Measurements from ENCODE around the gene CDC42EP3. TPM values are rescaled to one million over a fixed set of nuclear protein-coding genes. Genes with fewer than 3 reads are reported as not detected.

Gene CDC42EP3
- total RNA-seq, 1 donor from 2014 or later: 73.1 TPM

DNA sequence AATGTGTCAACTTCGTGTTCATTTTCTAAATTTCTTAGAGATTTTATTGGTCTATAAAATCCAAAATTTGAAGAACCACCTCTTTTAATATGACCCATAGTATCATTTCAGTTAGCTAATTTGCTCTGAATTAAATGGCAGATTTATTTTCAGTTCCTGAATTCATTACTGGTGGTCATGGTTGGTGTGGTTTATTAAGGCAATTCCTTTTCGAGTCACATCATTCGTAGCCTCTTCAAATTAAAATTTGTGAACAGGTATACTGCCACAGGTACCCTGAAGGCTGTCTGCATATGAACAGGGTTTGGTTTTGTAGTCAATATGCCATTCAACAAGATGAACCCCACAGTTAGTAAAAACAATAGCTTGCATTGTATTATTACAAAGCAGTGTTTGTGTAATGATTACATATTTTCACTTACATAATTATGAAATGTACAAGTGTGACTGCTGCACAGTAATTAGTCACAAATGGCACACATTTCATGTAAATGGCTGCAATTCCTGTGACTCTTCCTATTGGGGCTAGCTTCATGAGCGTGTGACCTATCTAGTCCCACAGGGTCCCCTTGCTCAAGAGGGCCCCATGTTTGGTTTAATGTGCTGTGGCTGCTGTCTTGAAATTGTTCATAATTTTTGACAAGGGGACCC lies 48.9 kb downstream of the CDC42EP3 start:
- TF ChIP-seq, protein P1, sequence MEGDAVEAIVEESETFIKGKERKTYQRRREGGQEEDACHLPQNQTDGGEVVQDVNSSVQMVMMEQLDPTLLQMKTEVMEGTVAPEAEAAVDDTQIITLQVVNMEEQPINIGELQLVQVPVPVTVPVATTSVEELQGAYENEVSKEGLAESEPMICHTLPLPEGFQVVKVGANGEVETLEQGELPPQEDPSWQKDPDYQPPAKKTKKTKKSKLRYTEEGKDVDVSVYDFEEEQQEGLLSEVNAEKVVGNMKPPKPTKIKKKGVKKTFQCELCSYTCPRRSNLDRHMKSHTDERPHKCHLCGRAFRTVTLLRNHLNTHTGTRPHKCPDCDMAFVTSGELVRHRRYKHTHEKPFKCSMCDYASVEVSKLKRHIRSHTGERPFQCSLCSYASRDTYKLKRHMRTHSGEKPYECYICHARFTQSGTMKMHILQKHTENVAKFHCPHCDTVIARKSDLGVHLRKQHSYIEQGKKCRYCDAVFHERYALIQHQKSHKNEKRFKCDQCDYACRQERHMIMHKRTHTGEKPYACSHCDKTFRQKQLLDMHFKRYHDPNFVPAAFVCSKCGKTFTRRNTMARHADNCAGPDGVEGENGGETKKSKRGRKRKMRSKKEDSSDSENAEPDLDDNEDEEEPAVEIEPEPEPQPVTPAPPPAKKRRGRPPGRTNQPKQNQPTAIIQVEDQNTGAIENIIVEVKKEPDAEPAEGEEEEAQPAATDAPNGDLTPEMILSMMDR (IDR thresholded peaks at IDR 0.05): no peak
- intact Hi-C loops (cut with DNase I): no loop called here
- DNase-seq (no peak), ATAC-seq (no peak)
- Histone ChIP-seq H3K4me3 (no peak overlapping the region), H3K9me3 (no peaks in the 10 kb centered on the region), H3K36me3 (no peaks in the 10 kb centered on the region), H3K27ac (no peak overlapping the region), H3K27me3 (ENCODE audit: low read depth) (no peaks in the 10 kb centered on the region), H3K4me1 (peaks cover 20% of the 10 kb centered on the region)

DNA sequence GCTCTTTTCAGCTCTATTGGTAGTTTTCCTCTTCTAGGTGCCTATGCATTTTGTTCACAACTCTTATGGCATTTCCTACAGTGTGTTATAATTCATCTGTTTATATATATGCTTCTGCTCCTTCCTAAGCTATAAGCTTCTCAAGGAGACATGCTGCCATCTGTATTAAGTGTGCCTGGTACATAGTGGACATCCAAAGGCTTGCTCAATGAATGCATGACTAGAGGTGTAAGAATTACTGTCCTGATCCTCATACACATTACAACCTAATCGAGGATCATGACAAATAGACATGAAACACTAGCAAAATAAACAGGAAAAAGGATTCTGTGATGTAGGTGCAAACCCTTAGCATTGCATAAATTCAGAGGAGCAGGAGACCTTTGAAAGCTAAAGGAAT lies 50.2 kb downstream of the CDC42EP3 start:
- intact Hi-C loops (cut with DNase I): no loop called here
- no peaks in the 10 kb centered on the region for H3K9me3 ChIP-seq
- no peaks in the 10 kb centered on the region for H3K27me3 ChIP-seq (ENCODE audit: low read depth)
- TF ChIP-seq, protein P1 (IDR thresholded peaks at IDR 0.05): no peak
- DNase-seq (no peak), ATAC-seq (no peak)
- no peaks in the 10 kb centered on the region for H3K36me3 ChIP-seq
- no peak overlapping the region for H3K4me3 ChIP-seq
- H3K4me1 ChIP-seq: peaks cover 24% of the 10 kb centered on the region
- H3K27ac ChIP-seq: no peak overlapping the region

DNA sequence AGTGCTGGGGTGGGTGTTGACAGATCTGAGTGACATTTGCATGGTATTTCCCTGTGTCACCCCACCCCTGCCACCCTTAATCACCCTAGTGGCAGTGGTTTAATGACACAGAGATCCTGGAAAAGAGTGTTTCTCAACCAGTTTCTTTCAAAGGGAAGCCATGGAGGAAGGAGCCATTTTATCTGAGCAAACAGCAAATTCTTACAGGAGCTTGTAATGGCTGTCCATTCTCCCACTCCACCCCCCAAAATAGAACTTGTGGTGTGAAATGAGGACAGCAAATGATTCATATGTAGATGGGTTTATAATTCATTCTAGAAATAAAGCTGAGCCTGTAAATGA lies 51.5 kb downstream of the CDC42EP3 start:
- Histone ChIP-seq H3K36me3 (no peaks in the 10 kb centered on the region), H3K9me3 (no peaks in the 10 kb centered on the region), H3K4me1 (peaks cover 27% of the 10 kb centered on the region), H3K4me3 (no peak overlapping the region), H3K27me3 (ENCODE audit: low read depth) (no peaks in the 10 kb centered on the region), H3K27ac (no peak overlapping the region)
- ATAC-seq (no peak), DNase-seq (no peak)
- intact Hi-C loops (cut with DNase I): no loop called here
- TF ChIP-seq, protein P1 (IDR thresholded peaks at IDR 0.05): no peak

DNA sequence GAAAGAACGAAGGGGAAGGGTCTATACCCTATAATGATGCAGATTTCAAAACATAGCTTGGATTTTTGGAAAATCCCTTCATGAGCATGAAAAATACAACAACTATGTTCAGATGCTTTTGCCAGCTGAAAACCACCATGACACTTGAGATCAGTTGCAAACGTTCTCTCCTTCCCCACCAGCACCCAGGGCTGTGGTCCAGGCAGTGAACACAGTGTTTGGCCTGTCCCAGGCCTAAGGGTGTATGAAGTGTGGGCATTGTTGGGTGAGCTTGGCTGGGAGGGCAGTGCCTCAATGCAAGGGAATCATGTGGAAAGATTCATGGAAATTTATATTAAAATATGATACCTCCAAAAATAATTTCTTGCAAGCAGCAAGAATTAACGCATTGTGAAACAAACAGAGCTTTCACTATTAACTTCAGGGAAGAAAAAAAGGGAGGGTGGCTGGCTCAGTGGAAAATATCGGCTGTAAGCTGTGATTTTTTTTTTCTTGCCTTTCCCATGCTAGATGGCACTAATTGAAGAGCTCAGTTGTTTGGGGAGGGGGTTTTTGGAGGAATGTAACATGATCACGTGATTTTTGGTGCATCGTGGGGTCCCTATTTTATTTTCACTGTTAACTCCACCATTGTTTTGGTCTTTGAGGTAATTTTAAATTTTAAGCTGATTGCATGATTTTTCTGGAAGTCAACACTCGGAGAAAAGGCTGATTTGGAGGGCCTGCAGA lies 52.0 kb downstream of the CDC42EP3 start:
- Histone ChIP-seq H3K4me3 (no peak overlapping the region), H3K9me3 (no peaks in the 10 kb centered on the region), H3K27ac (no peak overlapping the region), H3K4me1 (peaks cover 21% of the 10 kb centered on the region), H3K27me3 (ENCODE audit: low read depth) (no peaks in the 10 kb centered on the region), H3K36me3 (no peaks in the 10 kb centered on the region)
- intact Hi-C loops (cut with DNase I): no loop called here
- no peak for ATAC-seq
- no peak for DNase-seq
- TF ChIP-seq, protein P1 (IDR thresholded peaks at IDR 0.05): no peak

DNA sequence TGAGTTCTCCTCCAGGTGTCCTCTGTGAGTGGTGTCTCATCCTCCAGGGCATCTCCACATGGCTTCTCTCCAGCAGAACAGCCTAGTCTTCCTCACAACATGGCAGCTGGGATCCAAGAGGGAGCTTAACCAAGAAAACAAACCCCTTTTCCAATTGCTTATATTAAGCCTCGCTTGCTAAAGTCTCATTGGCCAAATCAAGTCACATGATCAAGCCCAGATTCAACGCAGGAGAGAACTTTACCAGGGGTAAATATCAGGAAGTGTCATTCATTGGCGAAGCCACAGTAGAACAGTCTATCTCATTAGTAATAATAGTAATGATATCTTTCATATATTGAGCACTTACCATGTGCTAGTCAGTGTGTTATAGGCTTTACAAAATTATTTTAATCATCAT lies 53.1 kb downstream of the CDC42EP3 start:
- Histone ChIP-seq H3K27me3 (ENCODE audit: low read depth) (no peaks in the 10 kb centered on the region), H3K4me1 (peaks cover 17% of the 10 kb centered on the region), H3K36me3 (no peaks in the 10 kb centered on the region), H3K4me3 (no peak overlapping the region), H3K9me3 (no peaks in the 10 kb centered on the region), H3K27ac (no peak overlapping the region)
- TF ChIP-seq, protein P1 (IDR thresholded peaks at IDR 0.05): no peak
- ATAC-seq (no peak), DNase-seq (no peak)
- intact Hi-C loops (cut with DNase I): no loop called here

All from lower lobe of right lung (tissue), 2 donors.